ENCODE measurements around the gene OR56A3. TPM values are rescaled to one million over a fixed set of nuclear protein-coding genes. Genes with fewer than 3 reads are reported as not detected.
"Not testable (repeated sequence)": the region's sequence is repeated elsewhere in the genome, so short reads cannot be mapped to it uniquely, and the experiment has no call there.

The OR56A3 gene
- total RNA-seq, 1 donor from 2014 or later, result not detected

- Mint-ChIP-seq H3K9me3 (ENCODE audit: low read depth) (peaks cover 38% of the 10 kb centered on the region), H3K4me3 (ENCODE audit: unreplicated experiment) (no peak overlapping the region), H3K27me3 (ENCODE audit: low read depth) (peaks cover 2% of the 10 kb centered on the region), H3K27ac (ENCODE audit: unreplicated experiment) (no peak overlapping the region), H3K4me1 (ENCODE audit: low read depth) (no peaks in the 10 kb centered on the region), H3K36me3 (ENCODE audit: low read depth) (no peaks in the 10 kb centered on the region)
- no peak for TF ChIP-seq CTCF (IDR thresholded peaks at IDR 0.05)
- DNase-seq (ENCODE audit: low spot score), result peak; percentile 65
Measured at GRCh38 chr11:5937868-5938602, 4.0 kb upstream of the OR56A3 start.

- no peak overlapping the region for H3K4me3 Mint-ChIP-seq (ENCODE audit: unreplicated experiment)
- H3K27ac Mint-ChIP-seq (ENCODE audit: unreplicated experiment), result no peak overlapping the region
- H3K36me3 Mint-ChIP-seq (ENCODE audit: low read depth), result no peaks in the 10 kb centered on the region
- H3K4me1 Mint-ChIP-seq (ENCODE audit: low read depth), result no peaks in the 10 kb centered on the region
- H3K27me3 Mint-ChIP-seq (ENCODE audit: low read depth), result peaks cover 2% of the 10 kb centered on the region
- H3K9me3 Mint-ChIP-seq (ENCODE audit: low read depth), result peaks cover 33% of the 10 kb centered on the region
- no peak for TF ChIP-seq CTCF (IDR thresholded peaks at IDR 0.05)
- DNase-seq (ENCODE audit: low spot score), result peak; percentile 81
Measured at GRCh38 chr11:5938603-5938965, 3.5 kb upstream of the OR56A3 start.

GRCh38 chr11:5940748-5941147 lies 1.3 kb upstream of the OR56A3 start:
- Mint-ChIP-seq H3K27ac (ENCODE audit: unreplicated experiment) (no peak overlapping the region), H3K9me3 (ENCODE audit: low read depth) (peaks cover 25% of the 10 kb centered on the region), H3K4me3 (ENCODE audit: unreplicated experiment) (no peak overlapping the region), H3K36me3 (ENCODE audit: low read depth) (no peaks in the 10 kb centered on the region), H3K27me3 (ENCODE audit: low read depth) (peaks cover 6% of the 10 kb centered on the region), H3K4me1 (ENCODE audit: low read depth) (no peaks in the 10 kb centered on the region)
- no peak for DNase-seq (ENCODE audit: low spot score)
- no peak for TF ChIP-seq CTCF (IDR thresholded peaks at IDR 0.05)

- no peaks in the 10 kb centered on the region for H3K27me3 Mint-ChIP-seq (ENCODE audit: low read depth)
- H3K4me3 Mint-ChIP-seq (ENCODE audit: unreplicated experiment), result no peak overlapping the region
- H3K4me1 Mint-ChIP-seq (ENCODE audit: low read depth), result no peaks in the 10 kb centered on the region
- no peak for TF ChIP-seq CTCF (IDR thresholded peaks at IDR 0.05)
- no peak overlapping the region for H3K27ac Mint-ChIP-seq (ENCODE audit: unreplicated experiment)
- H3K36me3 Mint-ChIP-seq (ENCODE audit: low read depth), result no peaks in the 10 kb centered on the region
- DNase-seq (ENCODE audit: low spot score), result no peak
- H3K9me3 Mint-ChIP-seq (ENCODE audit: low read depth), result peaks cover 9% of the 10 kb centered on the region
Measured at GRCh38 chr11:5955586-5955985, 13.5 kb downstream of the OR56A3 start.

GRCh38 chr11:5960704-5961320 lies 18.8 kb downstream of the OR56A3 start:
- H3K4me1 Mint-ChIP-seq (ENCODE audit: low read depth); H3K4me3 Mint-ChIP-seq (ENCODE audit: unreplicated experiment); H3K27me3 Mint-ChIP-seq (ENCODE audit: low read depth); H3K36me3 Mint-ChIP-seq (ENCODE audit: low read depth); H3K27ac Mint-ChIP-seq (ENCODE audit: unreplicated experiment): not testable (repeated sequence)
- peak; percentile 83 for DNase-seq (ENCODE audit: low spot score)
- H3K9me3 Mint-ChIP-seq (ENCODE audit: low read depth), result peaks cover 33% of the 10 kb centered on the region

GRCh38 chr11:5966958-5967357 lies 24.9 kb downstream of the OR56A3 start:
- peaks cover 3% of the 10 kb centered on the region for H3K27me3 Mint-ChIP-seq (ENCODE audit: low read depth)

More at GRCh38 chr11:5966958-5967357, 24.9 kb downstream of the OR56A3 start:
- Mint-ChIP-seq H3K4me3 (ENCODE audit: unreplicated experiment) (no peak overlapping the region), H3K36me3 (ENCODE audit: low read depth) (no peaks in the 10 kb centered on the region), H3K4me1 (ENCODE audit: low read depth) (no peaks in the 10 kb centered on the region), H3K27ac (ENCODE audit: unreplicated experiment) (no peak overlapping the region), H3K9me3 (ENCODE audit: low read depth) (peaks cover 23% of the 10 kb centered on the region)
- TF ChIP-seq CTCF (IDR thresholded peaks at IDR 0.05), result no peak
- no peak for DNase-seq (ENCODE audit: low spot score)
